ENCODE data around the gene CASK.

Gene CASK

GRCh38 chrX:41664908-41665307 is 258.4 kb downstream of the CASK start:
- H3K27ac ChIP-seq (ENCODE audit: low read depth, low read length), result no peak overlapping the region
- H4K20me1 ChIP-seq (ENCODE audit: control insufficient read depth, insufficient read depth, low read depth, low read length), result no peaks in the 10 kb centered on the region
- no peaks in the 10 kb centered on the region for H3K4me1 ChIP-seq (ENCODE audit: control insufficient read depth, low read length)
- H3K27me3 ChIP-seq (ENCODE audit: control insufficient read depth, low read length), result no peaks in the 10 kb centered on the region
- no peaks in the 10 kb centered on the region for H3K36me3 ChIP-seq (ENCODE audit: control insufficient read depth, low read length)
- no peaks in the 10 kb centered on the region for H3K9me2 ChIP-seq (replicated peaks; ENCODE audit: control insufficient read depth, low read length)
- H3K79me2 ChIP-seq (ENCODE audit: control insufficient read depth, low read length), result no peaks in the 10 kb centered on the region
- no peak for TF ChIP-seq EZH2phosphoT487 (IDR thresholded peaks at IDR 0.05; ENCODE audit: borderline replicate concordance, low read length)
- TF ChIP-seq CTCF (IDR thresholded peaks at IDR 0.05; ENCODE audit: low read depth, low read length, poor library complexity, severe bottlenecking), result no peak
- no peaks in the 10 kb centered on the region for H3F3A ChIP-seq (ENCODE audit: control insufficient read depth, insufficient read depth)
- no peak overlapping the region for H3K4me2 ChIP-seq (ENCODE audit: low read length)
- H3K4me3 ChIP-seq (ENCODE audit: low read length), result no peak overlapping the region
- no peaks in the 10 kb centered on the region for H3K9me3 ChIP-seq (ENCODE audit: control insufficient read depth, insufficient read depth, low read length)

- H3K27ac ChIP-seq (ENCODE audit: low read depth, low read length), result no peak overlapping the region
- no peak overlapping the region for H3K4me2 ChIP-seq (ENCODE audit: low read length)
- no peaks in the 10 kb centered on the region for H4K20me1 ChIP-seq (ENCODE audit: control insufficient read depth, insufficient read depth, low read depth, low read length)
- no peak overlapping the region for H3K4me3 ChIP-seq (ENCODE audit: low read length)
- TF ChIP-seq CTCF (IDR thresholded peaks at IDR 0.05; ENCODE audit: low read depth, low read length, poor library complexity, severe bottlenecking) (no peak), EZH2phosphoT487 (IDR thresholded peaks at IDR 0.05; ENCODE audit: borderline replicate concordance, low read length) (no peak)
- no peaks in the 10 kb centered on the region for H3K27me3 ChIP-seq (ENCODE audit: control insufficient read depth, low read length)
- H3K9me2 ChIP-seq (replicated peaks; ENCODE audit: control insufficient read depth, low read length), result no peaks in the 10 kb centered on the region
- no peaks in the 10 kb centered on the region for H3K4me1 ChIP-seq (ENCODE audit: control insufficient read depth, low read length)
- no peaks in the 10 kb centered on the region for H3K36me3 ChIP-seq (ENCODE audit: control insufficient read depth, low read length)
- H3K9me3 ChIP-seq (ENCODE audit: control insufficient read depth, insufficient read depth, low read length), result no peaks in the 10 kb centered on the region
- H3F3A ChIP-seq (ENCODE audit: control insufficient read depth, insufficient read depth), result no peaks in the 10 kb centered on the region
- H3K79me2 ChIP-seq (ENCODE audit: control insufficient read depth, low read length), result no peaks in the 10 kb centered on the region
These were observed 258.9 kb downstream of the CASK start for GRCh38 chrX:41664375-41664901.

- Histone ChIP-seq H3K9me3 (ENCODE audit: control insufficient read depth, insufficient read depth, low read length) (no peaks in the 10 kb centered on the region), H3K79me2 (ENCODE audit: control insufficient read depth, low read length) (no peaks in the 10 kb centered on the region), H4K20me1 (ENCODE audit: control insufficient read depth, insufficient read depth, low read depth, low read length) (no peaks in the 10 kb centered on the region), H3K4me2 (ENCODE audit: low read length) (no peak overlapping the region), H3F3A (ENCODE audit: control insufficient read depth, insufficient read depth) (no peaks in the 10 kb centered on the region), H3K4me3 (ENCODE audit: low read length) (no peak overlapping the region), H3K9me2 (replicated peaks; ENCODE audit: control insufficient read depth, low read length) (no peaks in the 10 kb centered on the region), H3K36me3 (ENCODE audit: control insufficient read depth, low read length) (no peaks in the 10 kb centered on the region), H3K27me3 (ENCODE audit: control insufficient read depth, low read length) (no peaks in the 10 kb centered on the region), H3K27ac (ENCODE audit: low read depth, low read length) (no peak overlapping the region), H3K4me1 (ENCODE audit: control insufficient read depth, low read length) (no peaks in the 10 kb centered on the region)
- TF ChIP-seq EZH2phosphoT487 (IDR thresholded peaks at IDR 0.05; ENCODE audit: borderline replicate concordance, low read length), result no peak
- TF ChIP-seq CTCF (IDR thresholded peaks at IDR 0.05; ENCODE audit: low read depth, low read length, poor library complexity, severe bottlenecking), result no peak
These were observed 261.8 kb downstream of the CASK start for GRCh38 chrX:41661366-41662095.
